KG1 (cell line): ENCODE results near the gene FRMD4B.
A peak's percentile ranks its signal among the peaks of the same experiment; 100 is the strongest.

Experiments
- DNase-seq: peaks from one replicate; lab custom pipeline; 2025; lab: John Stamatoyannopoulos, UW

FRMD4B gene

DNA sequence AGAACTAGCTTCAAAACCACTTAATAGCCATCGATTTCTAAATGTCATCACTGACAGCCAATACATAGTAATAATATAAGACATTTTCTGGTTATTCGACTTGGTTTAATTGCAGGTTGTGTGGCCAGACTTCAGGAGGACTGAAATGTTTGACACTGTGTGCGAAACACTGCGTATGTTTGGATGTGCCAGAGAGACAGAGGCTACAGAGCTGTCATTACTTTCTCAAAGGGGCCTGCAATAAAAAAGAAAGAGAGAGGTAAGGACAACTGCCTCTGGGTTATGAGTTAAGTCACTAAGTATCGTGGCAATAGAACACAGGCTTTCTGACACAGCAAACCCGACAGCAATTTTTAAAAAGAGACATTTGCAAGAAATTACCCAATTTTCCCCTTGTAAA is 264.4 kb downstream of the FRMD4B start:
- DNase-seq: no peak

DNA sequence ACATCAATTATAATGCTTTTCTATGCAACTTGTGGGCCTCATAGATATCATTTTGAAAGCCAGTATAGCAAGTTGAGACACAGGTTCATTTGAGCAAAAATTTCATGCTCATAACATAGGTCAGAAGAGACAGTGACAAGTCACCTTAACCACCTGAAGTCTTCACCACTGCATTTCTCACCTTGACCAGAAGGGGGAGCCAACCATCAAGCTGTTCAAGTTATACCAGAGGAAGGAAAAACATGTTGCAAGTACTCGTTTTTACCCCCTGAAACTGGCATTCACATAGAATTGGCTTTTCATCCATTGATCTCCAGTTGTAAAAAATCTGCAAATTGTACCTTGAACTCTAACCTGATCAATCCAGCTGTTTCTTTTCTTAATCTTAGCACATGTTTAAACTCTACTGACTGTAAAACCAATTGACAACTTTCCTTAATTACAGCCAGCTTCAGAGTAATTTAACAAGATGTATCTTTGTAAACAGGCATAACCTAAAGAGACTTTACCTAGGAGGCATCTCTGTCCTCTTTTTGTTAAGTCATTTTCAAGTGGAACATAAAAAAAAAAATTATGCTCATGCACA is 264.9 kb downstream of the FRMD4B start:
- DNase-seq: peak; percentile 70
